ENCODE data around the gene FAM186B.

- TF ChIP-seq TARDBP (IDR thresholded peaks at IDR 0.05) (no peak), HDGF (IDR thresholded peaks at IDR 0.05; ENCODE audit: borderline replicate concordance) (no peak), FOXK2 (IDR thresholded peaks at IDR 0.05) (no peak), SUZ12 (IDR thresholded peaks at IDR 0.05) (no peak), ARNT (IDR thresholded peaks at IDR 0.05) (no peak), BHLHE40 (IDR thresholded peaks at IDR 0.05; ENCODE audit: borderline replicate concordance) (no peak), ELF4 (IDR thresholded peaks at IDR 0.05) (no peak), CTBP1 (IDR thresholded peaks at IDR 0.05; ENCODE audit: borderline replicate concordance) (no peak), FOXM1 (IDR thresholded peaks at IDR 0.05; ENCODE audit: borderline replicate concordance) (no peak), FOXA1 (IDR thresholded peaks at IDR 0.05) (no peak), LEF1 (IDR thresholded peaks at IDR 0.05; ENCODE audit: borderline replicate concordance) (no peak)
Measured at GRCh38 chr12:49587174-49587908, 18.1 kb downstream of the FAM186B start.
